GM12865 (cell line): Measurements from ENCODE around the gene TAGLN.
"Not testable (repeated sequence)": the region's sequence is repeated elsewhere in the genome, so short reads cannot be mapped to it uniquely, and the experiment has no call there.

Experiments
- DNase-seq: peaks from one replicate; pipeline ENCODE4 v3.0.0; 2010; ENCODE audit warnings: low read depth
- H3K4me3 ChIP-seq: 2 replicates; pipeline ENCODE4 v1.5.1; 2011; ENCODE audit warnings: mild to moderate bottlenecking, low read depth, low read length, control low read depth
- CTCF ChIP-seq: IDR thresholded peaks from 2 replicates; pipeline ENCODE4 v1.5.1; 2011; ENCODE audit warnings: low read length, control low read depth, low read depth, inconsistent platforms; ENCODE audit not compliant: insufficient read depth; ENCODE audit errors: missing control alignments

Gene TAGLN

DNA sequence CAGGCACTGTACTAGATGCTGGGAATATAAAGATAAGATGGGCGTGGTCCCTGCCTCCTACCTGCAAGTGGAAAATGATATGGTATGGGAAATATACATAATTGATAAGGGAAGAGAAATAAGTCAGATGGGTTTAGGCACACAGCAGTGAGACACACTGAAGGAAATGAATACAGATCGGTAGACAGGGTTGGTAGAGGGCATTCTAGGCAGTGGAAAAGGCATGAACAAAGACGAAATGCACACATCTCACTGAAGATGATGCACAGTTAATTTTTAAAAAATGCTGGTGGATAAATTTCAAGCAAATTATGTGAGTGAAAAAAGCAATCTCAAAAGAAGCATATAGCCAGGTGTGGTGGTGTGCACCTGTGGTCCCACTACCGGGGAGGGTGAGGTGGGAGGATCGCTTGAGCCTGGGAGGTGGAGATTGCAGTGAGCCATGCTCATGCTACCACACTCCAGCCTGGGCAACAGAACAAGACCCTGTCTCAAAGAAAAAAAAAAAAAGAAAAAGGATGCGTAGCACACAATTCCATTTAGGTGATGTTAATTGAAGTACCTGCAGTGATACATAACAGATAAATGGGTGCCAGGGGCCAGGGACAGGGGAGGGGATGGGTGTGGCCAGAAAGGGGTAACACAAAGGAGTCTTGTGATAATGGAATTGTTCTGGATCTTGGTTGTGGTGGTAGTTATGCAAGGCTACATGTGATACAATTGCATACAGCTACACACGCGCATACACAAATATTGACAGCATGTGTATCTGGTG is 10.4 kb downstream of the TAGLN start:
- DNase-seq, H3K4me3 ChIP-seq: not testable (repeated sequence)

DNA sequence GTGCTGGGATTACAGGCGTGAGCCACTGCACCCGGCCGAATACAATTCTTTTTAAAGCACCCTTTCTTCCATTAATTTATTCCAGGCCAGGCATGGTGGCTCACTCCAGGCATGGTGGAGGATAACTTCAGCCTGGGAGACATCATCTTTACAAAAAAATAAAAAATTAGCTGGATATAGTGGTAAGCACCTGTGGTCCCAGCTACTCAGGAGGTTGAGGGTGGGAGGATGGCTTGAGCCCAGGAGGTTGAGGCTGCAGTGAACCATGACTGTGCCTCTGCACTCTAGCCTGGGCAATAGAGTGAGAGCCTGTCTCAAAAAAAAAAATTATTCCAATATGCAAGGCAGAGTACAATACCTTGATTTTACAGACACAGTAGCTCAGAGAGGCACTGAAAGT is 11.4 kb downstream of the TAGLN start:
- TF ChIP-seq CTCF, result no peak
- H3K4me3 ChIP-seq, result no peak overlapping the region
- DNase-seq, result no peak

GRCh38 chr11:117212697-117213355 is 13.7 kb downstream of the TAGLN start:
- no peak overlapping the region for H3K4me3 ChIP-seq
- no peak for DNase-seq
- no peak for TF ChIP-seq CTCF

DNA sequence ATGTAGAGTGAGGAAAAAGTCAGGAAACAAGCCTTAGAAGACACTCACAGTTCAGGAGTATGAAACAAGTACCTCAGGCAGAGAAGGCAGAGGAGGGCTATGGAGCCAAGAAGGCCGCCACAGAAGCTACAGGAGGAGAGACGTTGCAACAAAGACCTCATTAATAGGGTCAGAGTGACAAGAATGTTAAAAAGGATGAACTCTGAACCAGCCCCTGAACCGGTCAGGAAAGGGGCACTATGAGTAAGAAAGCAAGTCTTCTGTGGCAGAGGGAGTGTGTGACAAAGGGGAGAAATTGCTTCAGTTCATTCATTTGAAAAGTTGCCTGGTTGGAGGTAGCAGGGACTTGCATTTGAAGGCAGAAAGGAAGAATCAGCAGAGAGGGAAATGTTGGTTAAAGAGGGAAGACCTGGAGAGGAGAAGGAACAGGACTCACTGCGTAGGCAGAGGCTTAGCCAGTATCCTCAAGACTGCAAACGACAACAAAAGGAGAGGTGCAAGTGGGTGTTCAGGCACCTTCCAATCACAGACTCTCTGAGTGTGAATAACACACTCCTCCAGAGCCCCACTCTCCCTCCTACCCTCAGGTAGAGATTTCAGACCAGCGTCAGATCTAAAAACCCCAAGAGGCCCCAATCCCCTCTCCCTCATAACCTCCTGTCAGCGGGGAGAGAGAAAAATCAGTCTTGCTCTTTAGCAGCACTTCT is 15.4 kb downstream of the TAGLN start:
- TF ChIP-seq CTCF, result no peak
- no peak overlapping the region for H3K4me3 ChIP-seq
- DNase-seq, result no peak

DNA sequence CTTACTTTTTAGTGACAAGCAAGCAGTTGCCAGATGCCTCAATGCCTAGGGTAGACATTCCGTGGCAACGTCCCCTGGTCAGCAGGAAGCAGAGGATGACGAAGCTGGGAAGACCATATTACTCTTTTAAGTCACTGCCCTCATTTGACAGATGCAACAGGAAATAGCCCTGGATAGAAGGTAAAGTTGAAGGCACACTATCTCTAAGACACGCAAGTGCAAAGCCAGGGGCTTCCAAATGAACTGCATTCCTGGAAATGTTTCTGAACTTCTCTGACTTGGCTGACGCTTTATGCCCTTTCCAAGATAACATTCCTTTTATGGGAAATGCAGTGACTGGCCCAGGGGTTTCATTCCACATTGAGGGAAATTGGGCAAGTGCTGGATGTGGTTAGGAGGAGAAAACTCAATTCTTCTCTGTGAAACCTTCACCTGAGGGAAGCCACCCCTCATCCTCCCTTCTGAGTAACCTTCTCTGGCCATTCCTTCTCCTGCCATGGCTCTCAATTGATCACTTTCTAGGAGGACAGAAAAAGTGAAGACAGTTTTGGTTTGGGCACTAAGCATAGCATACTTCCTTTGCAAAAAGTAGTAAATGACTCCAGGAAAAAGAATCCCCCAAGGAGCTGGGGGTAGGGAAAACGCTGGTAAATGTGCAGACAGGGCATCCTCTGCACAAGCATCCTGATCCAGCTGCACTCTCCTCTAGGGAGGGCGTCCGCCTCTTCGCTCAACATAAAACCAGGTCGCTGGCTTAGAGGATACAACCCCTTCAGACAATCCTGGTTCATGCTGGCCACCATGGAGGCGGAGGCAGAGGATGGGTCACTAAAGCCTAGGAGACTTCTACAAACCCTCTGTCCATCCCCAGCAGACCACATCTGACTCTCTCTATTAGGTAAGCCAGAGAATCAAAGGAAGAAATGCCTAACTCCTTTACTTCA is 18.2 kb downstream of the TAGLN start:
- no peak for DNase-seq
- H3K4me3 ChIP-seq, result no peak overlapping the region
- TF ChIP-seq CTCF, result no peak

DNA sequence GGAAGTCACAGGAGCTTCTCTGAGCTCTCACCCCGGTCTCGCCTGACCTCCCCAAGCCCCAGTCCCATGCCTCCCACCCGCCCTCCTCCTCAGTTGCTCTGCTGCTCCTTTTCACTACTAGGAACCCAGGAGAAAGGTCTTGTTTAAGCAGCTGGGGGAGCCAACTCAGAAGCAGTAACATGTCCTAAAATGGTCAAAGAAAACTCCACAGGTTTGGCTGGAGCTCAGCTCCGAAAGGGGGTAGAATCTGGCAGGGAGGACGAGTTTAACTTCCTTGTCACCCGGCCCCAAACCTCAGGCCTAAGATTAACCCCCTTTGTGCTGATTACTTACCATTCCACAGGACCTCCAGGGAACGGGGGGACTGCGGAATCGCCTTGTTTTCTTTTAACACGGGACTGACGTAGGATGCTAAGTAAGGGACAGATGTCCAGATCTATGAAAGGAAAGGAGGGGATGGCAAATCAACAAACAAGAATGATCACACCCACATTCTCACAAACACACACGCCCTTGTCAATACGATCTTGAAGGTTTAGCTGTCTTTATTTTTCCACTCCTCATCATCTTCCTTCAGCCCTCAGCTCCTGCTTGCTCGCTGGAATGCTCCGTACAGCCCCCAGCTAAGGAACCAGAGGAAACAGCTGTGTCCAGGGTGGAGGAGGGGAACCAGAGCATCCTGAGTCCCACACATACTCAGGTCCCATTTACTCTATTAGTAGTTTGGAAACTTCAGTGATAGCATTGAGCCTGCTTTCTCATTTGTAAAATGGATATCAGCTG is 19.2 kb downstream of the TAGLN start:
- no peak overlapping the region for H3K4me3 ChIP-seq
- TF ChIP-seq CTCF, result no peak

More for the DNA sequence above, 19.2 kb downstream of the TAGLN start:
- DNase-seq, result no peak
